ENCODE measurements around the gene ABL1. TPM values are rescaled to one million over a fixed set of nuclear protein-coding genes. Genes with fewer than 3 reads are reported as not detected.

Gene ABL1
- total RNA-seq, 4 donors from 2014 or later = 90.9 to 151 (median 133) TPM

DNA sequence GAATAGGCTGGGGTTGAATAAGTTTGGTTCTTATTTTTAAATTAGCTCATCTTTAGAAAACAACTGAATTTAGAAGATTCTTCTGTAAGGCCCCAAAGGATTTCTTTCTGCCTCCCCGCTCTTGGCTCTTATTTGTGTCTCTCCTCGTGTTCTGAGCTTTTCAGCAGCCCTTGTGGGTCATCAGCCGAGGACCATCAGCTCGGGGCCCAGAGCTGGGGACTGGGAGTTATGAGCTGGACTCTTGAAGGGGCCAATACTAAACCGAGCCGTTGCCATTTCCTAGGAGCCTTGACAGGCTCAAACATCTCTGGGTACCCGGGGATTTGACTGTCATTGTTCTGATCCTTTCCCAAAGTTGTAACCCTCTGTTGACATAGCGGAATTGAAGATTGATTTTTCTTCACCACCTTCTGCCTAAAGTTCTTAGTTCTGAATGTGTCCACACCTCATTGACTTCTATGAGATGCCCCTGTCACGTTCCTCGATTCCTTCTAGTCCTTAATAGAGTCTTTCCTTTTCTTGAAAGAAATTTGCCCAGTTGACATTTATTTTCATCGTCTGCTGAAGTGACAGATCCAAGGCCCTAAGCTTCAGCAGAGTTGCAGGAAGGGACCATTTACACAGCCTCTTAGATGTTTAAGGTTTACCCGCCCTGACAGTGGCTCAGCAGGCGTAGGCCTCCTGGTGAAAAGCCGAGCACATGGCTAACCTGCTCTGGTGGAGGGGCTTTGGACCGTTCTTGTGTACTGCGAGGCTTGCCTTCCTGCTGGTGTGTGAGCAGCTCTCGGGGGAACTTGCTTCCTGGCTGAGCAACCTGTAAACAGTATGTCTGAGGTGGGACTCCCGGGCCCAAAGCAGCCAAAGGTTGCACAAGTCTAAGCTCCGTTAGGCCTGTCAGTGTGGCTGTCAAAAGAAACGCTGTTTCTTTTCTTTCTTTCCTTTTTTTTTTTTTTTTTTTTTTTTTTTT lies 24.0 kb downstream of the ABL1 start:
- no peak for DNase-seq (ENCODE audit: extremely low spot score)
- intact Hi-C loops (cut with DNase I) = no loop called here
- H3K4me1 ChIP-seq = peaks cover 51 to 89% (median 83%) of the 10 kb centered on the region in 4 donors
- no peaks in the 10 kb centered on the region for H3K9me3 ChIP-seq
- no peaks in the 10 kb centered on the region for H3K27me3 ChIP-seq
- H3K27ac ChIP-seq (replicated peaks in 1 of 4) = peak overlapping the region; percentile 76 to 84 (median 82)
- no peak overlapping the region for H3K4me3 ChIP-seq
- peak in 1 of 2 donors; percentile 27 for TF ChIP-seq POLR2AphosphoS5 (IDR thresholded peaks at IDR 0.05)
- no peak for TF ChIP-seq POLR2A (IDR thresholded peaks at IDR 0.05; ENCODE audit: low read depth)
- H3K36me3 ChIP-seq = peaks cover 28 to 65% (median 39%) of the 10 kb centered on the region in 4 donors
- WGBS = 53% methylated on average over 18 of the region's 20 CpGs

DNA sequence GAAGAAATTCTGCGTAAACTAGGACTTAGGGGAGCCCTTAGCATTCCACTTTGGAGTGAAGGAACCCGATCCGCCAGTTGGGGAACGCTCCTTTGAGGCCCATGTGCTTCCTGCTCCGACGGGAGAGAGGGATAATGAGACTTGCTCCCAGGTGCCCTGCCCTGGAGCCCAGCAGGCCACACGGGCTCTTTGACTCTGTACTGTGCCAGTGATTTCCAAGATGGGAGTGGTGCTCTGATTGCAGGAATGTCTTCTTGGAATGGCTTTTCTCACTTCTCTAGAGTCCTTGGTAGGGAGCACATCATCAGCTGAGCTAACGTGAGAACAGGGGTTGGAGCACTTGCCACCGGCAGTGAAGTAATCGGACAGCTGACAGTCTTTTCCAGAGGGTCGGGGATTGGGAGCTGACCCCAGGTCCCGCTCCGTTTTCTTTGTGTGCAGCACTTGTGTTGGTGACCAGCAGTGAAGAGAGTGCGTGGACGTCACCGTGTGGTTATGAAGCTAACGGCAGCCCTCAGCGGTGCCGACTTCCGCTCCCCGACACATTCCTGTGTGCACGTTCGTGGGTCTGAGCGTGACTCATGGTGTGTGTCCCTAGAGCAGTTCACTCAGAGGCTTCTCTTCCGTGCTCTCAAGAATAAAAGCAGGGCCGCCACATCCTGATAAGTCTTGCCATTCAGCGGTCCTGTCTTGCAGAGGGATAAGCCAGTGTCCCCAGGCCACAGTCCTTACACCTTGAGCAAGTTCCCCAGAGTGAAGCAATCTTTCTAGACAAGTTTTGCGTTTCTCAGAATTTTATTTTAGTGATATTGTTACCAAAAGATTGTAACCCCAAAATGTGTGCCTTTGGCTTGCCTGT lies 25.6 kb downstream of the ABL1 start:
- Histone ChIP-seq H3K27ac (replicated peaks in 1 of 4) (peak overlapping the region; percentile 76 to 84 (median 82)), H3K4me1 (peaks cover 51 to 100% (median 90%) of the 10 kb centered on the region in 4 donors), H3K27me3 (no peaks in the 10 kb centered on the region), H3K9me3 (no peaks in the 10 kb centered on the region), H3K4me3 (peak overlapping the region in 3 of 4 donors; percentile 15 to 41 (median 19)), H3K36me3 (peaks cover 20 to 64% (median 38%) of the 10 kb centered on the region in 4 donors)
- 22% methylated on average over 20 of the region's 28 CpGs for WGBS
- peak; percentile 97 for DNase-seq (ENCODE audit: extremely low spot score)
- intact Hi-C loops (cut with DNase I) = no loop called here
- TF ChIP-seq POLR2AphosphoS5 (IDR thresholded peaks at IDR 0.05) (peak; percentile 87 to 90), CTCF (IDR thresholded peaks at IDR 0.05) (peak; percentile 53 to 65 (median 64)), POLR2A (IDR thresholded peaks at IDR 0.05; ENCODE audit: low read depth) (no peak)

DNA sequence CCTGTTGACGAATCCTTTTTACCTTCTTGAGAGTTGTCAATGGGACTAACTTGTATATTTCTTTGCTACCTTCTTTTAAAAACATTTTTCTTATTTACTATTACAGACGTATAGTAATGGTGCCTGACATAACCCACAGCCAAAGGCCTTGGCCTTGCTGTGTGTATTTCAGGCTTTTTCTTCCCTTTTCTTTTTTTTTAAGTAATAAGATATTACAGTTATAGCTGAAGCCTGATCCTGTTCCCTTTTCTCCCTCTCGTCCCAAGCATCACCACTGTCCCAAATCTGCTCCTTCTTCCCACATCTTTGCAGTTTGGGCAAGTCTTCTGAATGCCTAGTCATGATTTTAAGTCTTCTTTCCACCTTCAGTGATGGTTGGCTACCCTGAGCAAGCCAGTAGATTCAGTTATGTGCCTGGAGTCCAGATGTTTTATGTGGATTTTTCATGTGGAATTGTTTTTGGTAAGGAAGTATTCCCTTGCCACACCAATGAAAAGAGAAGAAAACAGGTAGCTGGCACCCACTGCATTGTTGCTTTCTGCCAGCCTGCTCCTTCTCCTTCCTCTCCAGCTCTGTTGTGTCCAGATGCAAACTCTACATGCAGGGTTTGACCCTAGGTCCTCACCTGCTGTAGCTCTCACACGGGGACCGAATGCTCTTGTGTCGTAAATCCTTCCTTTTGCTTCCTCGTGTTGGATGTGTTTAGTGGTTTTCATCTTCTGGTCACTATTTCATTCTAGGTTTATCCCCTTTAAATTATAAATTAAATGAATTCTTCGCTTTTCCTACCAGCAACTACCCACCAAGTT lies 26.5 kb downstream of the ABL1 start:
- DNase-seq (ENCODE audit: extremely low spot score) = no peak
- H3K36me3 ChIP-seq = peaks cover 11 to 60% (median 32%) of the 10 kb centered on the region in 4 donors
- WGBS = 60% methylated on average over 8 of the region's 8 CpGs
- no peak overlapping the region for H3K4me3 ChIP-seq
- H3K27ac ChIP-seq (replicated peaks in 1 of 4) = peak overlapping the region; percentile 76 to 84 (median 82)
- H3K4me1 ChIP-seq = peaks cover 51 to 100% (median 92%) of the 10 kb centered on the region in 4 donors
- TF ChIP-seq CTCF (IDR thresholded peaks at IDR 0.05) (no peak), EP300 (IDR thresholded peaks at IDR 0.05) (no peak), POLR2A (IDR thresholded peaks at IDR 0.05; ENCODE audit: low read depth) (no peak), POLR2AphosphoS5 (IDR thresholded peaks at IDR 0.05) (no peak)
- no peaks in the 10 kb centered on the region for H3K27me3 ChIP-seq
- H3K9me3 ChIP-seq = no peaks in the 10 kb centered on the region
- intact Hi-C loops (cut with DNase I) = loop anchor here (2.0 kb wide), 2 partner anchors 91 to 155 kb away; no protein-coding TSS in a partner anchor

GRCh38 chr9:130862217-130862616 lies 27.2 kb downstream of the ABL1 start:
- H3K4me3 ChIP-seq = no peak overlapping the region
- H3K27ac ChIP-seq (replicated peaks in 1 of 4) = peak overlapping the region; percentile 76 to 84 (median 82)
- H3K4me1 ChIP-seq = peaks cover 53 to 100% (median 94%) of the 10 kb centered on the region in 4 donors
- TF ChIP-seq CTCF (IDR thresholded peaks at IDR 0.05) = no peak
- TF ChIP-seq POLR2A (IDR thresholded peaks at IDR 0.05; ENCODE audit: low read depth) = no peak
- TF ChIP-seq EP300 (IDR thresholded peaks at IDR 0.05) = no peak
- TF ChIP-seq POLR2AphosphoS5 (IDR thresholded peaks at IDR 0.05) = no peak
- intact Hi-C loops (cut with DNase I) = loop anchor here (2.0 kb wide), 2 partner anchors 91 to 155 kb away; no protein-coding TSS in a partner anchor
- no peaks in the 10 kb centered on the region for H3K9me3 ChIP-seq
- no peak for DNase-seq (ENCODE audit: extremely low spot score)
- no peaks in the 10 kb centered on the region for H3K27me3 ChIP-seq
- peaks cover 10 to 53% (median 31%) of the 10 kb centered on the region in 4 donors for H3K36me3 ChIP-seq
- 71% methylated on average over 8 of the region's 8 CpGs for whole genome bisulfite sequencing
